ENCODE data around the gene CHMP2B. TPM values are rescaled to one million over a fixed set of nuclear protein-coding genes. Genes with fewer than 3 reads are reported as not detected.

Gene CHMP2B
- total and polyA plus RNA-seq, 2 of the 8 experiments (the other 6 are each of a cell fraction or from before 2014, with no cell fraction given) = 14.0 to 56.5 TPM

DNA sequence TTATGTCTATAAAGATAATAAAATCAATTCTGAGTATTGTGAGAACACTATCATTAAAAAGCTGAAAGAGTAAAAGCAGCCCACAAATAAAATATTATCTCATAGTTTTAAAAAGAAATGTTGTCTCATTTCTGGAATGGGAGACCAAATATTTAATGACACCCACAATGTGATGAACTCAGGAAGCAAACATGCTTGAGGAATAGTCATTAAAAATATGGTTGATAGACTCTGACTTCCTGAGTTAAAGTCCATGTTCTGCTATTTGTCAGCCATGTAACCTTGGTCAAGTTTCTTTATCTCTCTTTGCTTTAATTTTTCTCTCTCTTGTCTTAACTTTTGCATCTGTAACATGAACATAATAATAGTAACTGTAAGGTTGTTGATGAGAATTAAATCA, 35.5 kb upstream of the CHMP2B start:
- H2BK20ac ChIP-seq (ENCODE audit: low read length) = no peak overlapping the region
- no peak overlapping the region for H3K14ac ChIP-seq (ENCODE audit: insufficient read length)
- H3K4me2 ChIP-seq (ENCODE audit: insufficient read depth in 1 of 2, low read depth in 2 of 2, low read length in 2 of 2) = no peak overlapping the region
- H3K4ac ChIP-seq (replicated peaks; ENCODE audit: insufficient read length, low read depth, low read length) = no peak overlapping the region
- H3K27ac ChIP-seq (ENCODE audit: low read depth, low read length) = no peak overlapping the region
- ChIA-PET CTCF (ENCODE audit: partially characterized antibody) (interaction anchor here (0.7 kb wide), 1 partner anchor 503 kb away, joined by 3 read pairs; no protein-coding TSS in a partner anchor), POLR2A (ENCODE audit: partially characterized antibody) (no interaction called here)
- no peak overlapping the region for H3K18ac ChIP-seq (ENCODE audit: extremely low read depth, low read length)
- H3K27me3 ChIP-seq (replicated peaks in 1 of 4; ENCODE audit: control insufficient read depth in 3 of 4, extremely low read depth in 1 of 4, insufficient read depth in 3 of 4, low read length in 3 of 4) = no peaks in the 10 kb centered on the region
- FAIRE-seq (no peak), DNase-seq (ENCODE audit: low read depth in 1 of 2, low spot score in 2 of 2) (no peak)
- H3K4me1 ChIP-seq (replicated peaks in 1 of 4; ENCODE audit: control insufficient read depth in 3 of 4, insufficient read depth in 4 of 4, low read length in 3 of 4) = peaks cover 0 to 4% (median 0%) of the 10 kb centered on the region in 4 experiments; a peak in 2 of 7 replicates
- no peak overlapping the region for H2BK5ac ChIP-seq (ENCODE audit: low read depth, low read length)
- H4K8ac ChIP-seq (ENCODE audit: extremely low read depth, insufficient read depth, low read length) = no peak overlapping the region
- no peak overlapping the region for H2BK15ac ChIP-seq (ENCODE audit: low read length)
- no peak overlapping the region for H2BK12ac ChIP-seq (ENCODE audit: low read depth, low read length)
- peaks cover 11 to 15% of the 10 kb centered on the region in 2 experiments for H3K9me3 ChIP-seq (ENCODE audit: insufficient read depth in 2 of 2, low read depth in 1 of 2, low read length in 1 of 2)
- H4K20me1 ChIP-seq (replicated peaks in 1 of 2; ENCODE audit: control insufficient read depth in 1 of 2, insufficient read depth in 2 of 2, low read length in 2 of 2) = peaks cover 0 to 2% of the 10 kb centered on the region in 2 experiments
- H2AFZ ChIP-seq (ENCODE audit: low read length) = no peak overlapping the region
- no peaks in the 10 kb centered on the region for H3K79me1 ChIP-seq (ENCODE audit: low read depth, low read length)
- no peak overlapping the region for H4K91ac ChIP-seq (replicated peaks; ENCODE audit: insufficient read length, low read length)
- no peak overlapping the region for H3K4me3 ChIP-seq (ENCODE audit: extremely low read depth in 1 of 4, insufficient read depth in 2 of 4, low read depth in 3 of 4, low read length in 4 of 4)
- H3K9ac ChIP-seq (replicated peaks in 1 of 4; ENCODE audit: extremely low read depth in 1 of 4, low read depth in 3 of 4, low read length in 3 of 4) = no peak overlapping the region
- H4K5ac ChIP-seq (ENCODE audit: insufficient read length, low read depth, low read length) = no peak overlapping the region
- H2AK5ac ChIP-seq (ENCODE audit: low read depth, low read length) = no peak overlapping the region
- H3K79me2 ChIP-seq (ENCODE audit: control insufficient read depth in 1 of 2, insufficient read depth in 2 of 2, low read length in 2 of 2) = no peaks in the 10 kb centered on the region
- no peak overlapping the region for H3K56ac ChIP-seq (replicated peaks; ENCODE audit: insufficient read length, low read depth, low read length)
- H2BK120ac ChIP-seq (replicated peaks; ENCODE audit: low read depth, low read length) = no peak overlapping the region
- 0 out of 8 replicates have a peak, but pooled peaks cover 0 to 4% (median 0%) of the 10 kb centered on the region in 4 experiments for H3K36me3 ChIP-seq (ENCODE audit: control insufficient read depth in 2 of 4, insufficient read depth in 4 of 4, low read length in 3 of 4)
- H3K23ac ChIP-seq (ENCODE audit: insufficient read length) = no peak overlapping the region
- H3K23me2 ChIP-seq (ENCODE audit: low read depth, low read length) = no peaks in the 10 kb centered on the region
- TF ChIP-seq SIRT6 (IDR thresholded peaks at IDR 0.05; ENCODE audit: low read length) = no peak
- no peak for TF ChIP-seq ASH2L (IDR thresholded peaks at IDR 0.05; ENCODE audit: low read length)
- TF ChIP-seq RAD21 (IDR thresholded peaks at IDR 0.05 in 1 of 2, conservative IDR thresholded peaks at IDR 0.05 in 1 of 2; ENCODE audit: low read depth in 2 of 2, low read length in 2 of 2) = no peak
- TF ChIP-seq, protein P1, sequence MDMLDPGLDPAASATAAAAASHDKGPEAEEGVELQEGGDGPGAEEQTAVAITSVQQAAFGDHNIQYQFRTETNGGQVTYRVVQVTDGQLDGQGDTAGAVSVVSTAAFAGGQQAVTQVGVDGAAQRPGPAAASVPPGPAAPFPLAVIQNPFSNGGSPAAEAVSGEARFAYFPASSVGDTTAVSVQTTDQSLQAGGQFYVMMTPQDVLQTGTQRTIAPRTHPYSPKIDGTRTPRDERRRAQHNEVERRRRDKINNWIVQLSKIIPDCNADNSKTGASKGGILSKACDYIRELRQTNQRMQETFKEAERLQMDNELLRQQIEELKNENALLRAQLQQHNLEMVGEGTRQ (IDR thresholded peaks at IDR 0.05; ENCODE audit: low read length) = no peak
- TF ChIP-seq, protein P2, sequence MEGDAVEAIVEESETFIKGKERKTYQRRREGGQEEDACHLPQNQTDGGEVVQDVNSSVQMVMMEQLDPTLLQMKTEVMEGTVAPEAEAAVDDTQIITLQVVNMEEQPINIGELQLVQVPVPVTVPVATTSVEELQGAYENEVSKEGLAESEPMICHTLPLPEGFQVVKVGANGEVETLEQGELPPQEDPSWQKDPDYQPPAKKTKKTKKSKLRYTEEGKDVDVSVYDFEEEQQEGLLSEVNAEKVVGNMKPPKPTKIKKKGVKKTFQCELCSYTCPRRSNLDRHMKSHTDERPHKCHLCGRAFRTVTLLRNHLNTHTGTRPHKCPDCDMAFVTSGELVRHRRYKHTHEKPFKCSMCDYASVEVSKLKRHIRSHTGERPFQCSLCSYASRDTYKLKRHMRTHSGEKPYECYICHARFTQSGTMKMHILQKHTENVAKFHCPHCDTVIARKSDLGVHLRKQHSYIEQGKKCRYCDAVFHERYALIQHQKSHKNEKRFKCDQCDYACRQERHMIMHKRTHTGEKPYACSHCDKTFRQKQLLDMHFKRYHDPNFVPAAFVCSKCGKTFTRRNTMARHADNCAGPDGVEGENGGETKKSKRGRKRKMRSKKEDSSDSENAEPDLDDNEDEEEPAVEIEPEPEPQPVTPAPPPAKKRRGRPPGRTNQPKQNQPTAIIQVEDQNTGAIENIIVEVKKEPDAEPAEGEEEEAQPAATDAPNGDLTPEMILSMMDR (IDR thresholded peaks at IDR 0.05; ENCODE audit: control extremely low read depth in 1 of 3, insufficient read depth in 1 of 3, low read depth in 1 of 3, low read length in 3 of 3) = no peak
- no peak for TF ChIP-seq RBBP5 (IDR thresholded peaks at IDR 0.05; ENCODE audit: borderline replicate concordance, low read depth, low read length)
- no peak for TF ChIP-seq MAFK (IDR thresholded peaks at IDR 0.05; ENCODE audit: low read depth, low read length)
- TF ChIP-seq RXRA (IDR thresholded peaks at IDR 0.05; ENCODE audit: insufficient read depth, low read depth, low read length) = no peak
- TF ChIP-seq SUZ12 (IDR thresholded peaks at IDR 0.05; ENCODE audit: low read length) = no peak
- TF ChIP-seq FOSL1 (IDR thresholded peaks at IDR 0.05; ENCODE audit: insufficient read depth, low read depth, low read length) = no peak
- no peak for TF ChIP-seq CHD2 (IDR thresholded peaks at IDR 0.05; ENCODE audit: low read length)
- no peak for TF ChIP-seq CREB1 (IDR thresholded peaks at IDR 0.05)

Data from H1 (cell line).